Activated CD4-positive, alpha-beta T cell treated with anti-CD3 and anti-CD28 coated beads, Interleukin-2, amount 10 ng/mL, durations not matched to agents 24 days and 14 days (primary cell): ENCODE data around the gene SUDS3. TPM values are rescaled to one million over a fixed set of nuclear protein-coding genes. Genes with fewer than 3 reads are reported as not detected.
"Not testable (repeated sequence)": the region's sequence is repeated elsewhere in the genome, so short reads cannot be mapped to it uniquely, and the experiment has no call there.

Experiments
- DNase-seq: peaks from one replicate; pipeline ENCODE4 v3.0.0; 2022
- H3K27ac Mint-ChIP-seq: one replicate; pipeline ENCODE4 v1.8.0; 2022; ENCODE audit warnings: mild to moderate bottlenecking, mixed read lengths
- H3K27me3 Mint-ChIP-seq: one replicate; pipeline ENCODE4 v1.8.0; 2022; ENCODE audit warnings: mixed read lengths
- H3K36me3 Mint-ChIP-seq: one replicate; pipeline ENCODE4 v1.8.0; 2022; ENCODE audit warnings: low read depth, mild to moderate bottlenecking, mixed read lengths
- H3K4me1 Mint-ChIP-seq: one replicate; pipeline ENCODE4 v1.8.0; 2021; ENCODE audit warnings: mixed read lengths
- H3K4me3 Mint-ChIP-seq: one replicate; pipeline ENCODE4 v1.8.0; 2022; ENCODE audit warnings: mild to moderate bottlenecking, moderate library complexity, mixed read lengths
- H3K9me3 Mint-ChIP-seq: one replicate; pipeline ENCODE4 v1.8.0; 2021; ENCODE audit warnings: mixed read lengths
- intact Hi-C: fragments of 100-400 bp; cut with micrococcal nuclease; formaldehyde crosslinking; loops from one replicate; pipeline ENCODE4 v1.15.1; 2023
- total RNA-seq: library from RNA; stranded (reverse); gene quantifications from 2 replicates; pipeline ENCODE4 v1.2.3, GENCODE V29; 2022

Gene SUDS3
- total RNA-seq, 1 donor from 2014 or later, result 23.6 TPM

DNA sequence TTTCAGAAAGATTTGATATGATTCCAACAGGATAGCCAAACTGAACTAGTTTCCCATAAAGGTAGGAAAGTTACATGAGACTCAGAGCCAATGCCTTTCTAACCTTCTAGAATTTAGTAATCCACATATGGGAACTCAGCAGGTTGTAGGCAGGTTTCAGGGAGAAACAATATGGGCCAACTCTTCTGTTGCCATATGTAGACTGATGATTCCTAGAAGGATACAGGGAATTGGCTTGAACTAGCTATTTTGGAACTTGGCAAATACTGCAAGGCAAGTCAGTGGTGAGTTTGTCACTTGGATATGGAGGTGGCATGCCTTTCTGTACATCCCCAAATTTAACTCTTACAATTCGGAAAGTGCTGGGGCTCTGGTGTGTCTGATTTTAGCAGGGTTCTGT is 15.5 kb downstream of the SUDS3 start:
- no peak overlapping the region for H3K4me3 Mint-ChIP-seq
- H3K27ac Mint-ChIP-seq, result no peak overlapping the region
- intact Hi-C loops, result no loop called here
- H3K36me3 Mint-ChIP-seq, result peaks cover 43% of the 10 kb centered on the region
- no peaks in the 10 kb centered on the region for H3K4me1 Mint-ChIP-seq
- DNase-seq, result no peak
- H3K27me3 Mint-ChIP-seq, result no peaks in the 10 kb centered on the region
- H3K9me3 Mint-ChIP-seq, result no peaks in the 10 kb centered on the region

- Mint-ChIP-seq H3K27ac (no peak overlapping the region), H3K36me3 (peaks cover 44% of the 10 kb centered on the region), H3K4me1 (peaks cover 3% of the 10 kb centered on the region), H3K27me3 (no peaks in the 10 kb centered on the region), H3K9me3 (no peaks in the 10 kb centered on the region), H3K4me3 (no peak overlapping the region)
- intact Hi-C loops, result no loop called here
- no peak for DNase-seq
Observed at GRCh38 chr12:118397708-118398440, 21.5 kb downstream of the SUDS3 start.

DNA sequence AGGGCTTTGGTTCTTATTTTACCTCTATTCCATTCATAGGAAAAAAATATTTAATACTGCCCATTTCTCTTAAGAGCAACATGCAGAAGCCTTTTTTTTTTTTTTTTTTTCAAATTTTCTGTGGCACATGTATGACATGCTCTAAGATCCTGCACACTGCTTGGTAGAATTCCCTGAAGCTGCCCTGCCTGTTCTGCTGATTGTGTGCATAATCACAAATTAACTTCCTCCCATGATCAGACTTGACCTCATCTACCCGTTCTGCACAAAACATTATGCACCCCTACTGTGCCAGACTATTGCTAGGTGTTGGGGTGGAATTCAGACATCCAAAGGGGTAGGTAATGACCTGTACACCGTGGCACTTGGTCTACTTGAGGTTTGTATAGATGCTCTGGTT is 22.2 kb downstream of the SUDS3 start:
- H3K27me3 Mint-ChIP-seq, result no peaks in the 10 kb centered on the region
- no peaks in the 10 kb centered on the region for H3K9me3 Mint-ChIP-seq
- H3K4me1 Mint-ChIP-seq, result peaks cover 3% of the 10 kb centered on the region
- H3K4me3 Mint-ChIP-seq, result no peak overlapping the region
- H3K36me3 Mint-ChIP-seq, result peaks cover 46% of the 10 kb centered on the region
- DNase-seq, result no peak
- intact Hi-C loops, result no loop called here
- no peak overlapping the region for H3K27ac Mint-ChIP-seq

DNA sequence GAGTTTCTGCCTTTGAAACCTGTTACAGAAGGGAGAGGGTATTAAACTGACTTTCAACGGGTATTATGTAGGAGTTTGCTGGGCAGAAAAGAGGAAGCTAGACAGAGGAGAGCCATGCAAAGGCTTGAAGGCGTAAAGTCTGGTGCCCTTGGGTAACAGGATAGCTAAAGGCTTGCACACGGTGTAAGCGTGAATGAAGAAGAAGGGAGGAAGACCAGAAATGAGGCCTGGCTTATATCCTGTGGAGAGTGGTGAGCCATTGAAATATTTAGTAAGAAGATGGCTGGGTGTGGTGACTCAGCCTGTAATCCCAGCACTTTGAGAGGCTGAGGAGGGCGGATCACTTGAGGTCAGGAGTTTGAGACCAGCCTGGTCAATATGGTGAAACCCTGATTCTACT is 22.6 kb downstream of the SUDS3 start:
- Mint-ChIP-seq H3K4me1 (peaks cover 3% of the 10 kb centered on the region), H3K36me3 (peaks cover 46% of the 10 kb centered on the region), H3K4me3 (no peak overlapping the region), H3K27ac (no peak overlapping the region), H3K9me3 (no peaks in the 10 kb centered on the region), H3K27me3 (no peaks in the 10 kb centered on the region)
- DNase-seq, result no peak
- intact Hi-C loops, result no loop called here

DNA sequence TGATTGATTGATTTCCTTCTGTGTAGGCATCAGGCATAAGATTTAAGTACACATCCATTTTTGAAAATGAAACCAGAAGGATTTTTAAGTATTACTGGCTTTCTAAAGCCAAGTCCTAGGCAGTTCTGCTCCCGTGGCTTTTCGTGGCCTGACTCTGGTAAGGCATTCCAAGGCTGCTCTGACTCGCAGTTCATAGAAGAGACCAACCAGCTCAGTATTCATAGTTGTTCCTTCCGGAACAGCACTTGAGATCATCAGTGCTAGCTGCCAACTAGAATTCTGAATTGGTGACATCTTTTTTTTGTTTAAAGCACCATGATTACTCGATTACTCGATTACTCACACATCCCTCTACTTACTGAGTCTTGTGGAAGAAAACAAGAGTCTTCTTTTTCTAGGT is 25.9 kb downstream of the SUDS3 start:
- intact Hi-C loops, result loop anchor here (10.0 kb wide), 2 partner anchors 453 to 1013 kb away; no protein-coding TSS in a partner anchor
- Mint-ChIP-seq H3K9me3 (no peaks in the 10 kb centered on the region), H3K27ac (no peak overlapping the region), H3K36me3 (peaks cover 44% of the 10 kb centered on the region), H3K27me3 (no peaks in the 10 kb centered on the region), H3K4me3 (no peak overlapping the region), H3K4me1 (peaks cover 3% of the 10 kb centered on the region)
- no peak for DNase-seq

DNA sequence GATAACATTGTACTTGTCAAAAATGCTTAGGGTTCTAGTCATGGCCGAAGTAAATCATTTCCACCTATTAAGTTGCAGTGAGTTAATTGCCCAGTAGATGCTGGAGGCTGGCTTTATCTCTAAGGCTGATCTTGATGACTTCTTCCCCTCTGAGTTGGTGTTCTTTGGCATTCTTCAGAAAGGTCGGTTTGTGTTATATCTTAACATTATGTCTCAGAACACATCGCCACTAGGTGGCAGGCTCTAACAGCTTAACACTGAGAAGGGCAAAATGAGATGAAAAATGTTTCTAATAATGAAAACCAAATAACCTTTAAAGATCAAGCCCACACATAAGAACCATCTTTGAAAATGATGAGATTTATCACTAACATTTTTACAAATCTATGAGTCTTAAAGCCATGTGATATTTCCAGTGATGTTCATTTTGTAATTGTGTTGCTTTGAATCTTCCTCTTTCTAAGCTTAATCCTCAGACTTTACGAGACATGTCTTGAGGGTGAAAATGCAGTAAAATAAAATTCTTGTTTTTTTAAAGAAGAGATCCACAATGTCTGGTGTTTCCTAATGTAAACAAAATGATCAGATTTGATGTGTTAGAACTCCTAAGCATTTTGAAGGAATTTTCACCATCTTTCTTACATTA is 28.6 kb downstream of the SUDS3 start:
- peaks cover 41% of the 10 kb centered on the region for H3K36me3 Mint-ChIP-seq
- no peaks in the 10 kb centered on the region for H3K9me3 Mint-ChIP-seq
- no peak overlapping the region for H3K27ac Mint-ChIP-seq
- intact Hi-C loops, result loop anchor here (5.0 to 10.0 kb wide), 3 partner anchors 450 to 1010 kb away; no protein-coding TSS in a partner anchor
- H3K4me3 Mint-ChIP-seq, result no peak overlapping the region
- peak; percentile 86 for DNase-seq
- H3K27me3 Mint-ChIP-seq, result no peaks in the 10 kb centered on the region
- H3K4me1 Mint-ChIP-seq, result peaks cover 3% of the 10 kb centered on the region

DNA sequence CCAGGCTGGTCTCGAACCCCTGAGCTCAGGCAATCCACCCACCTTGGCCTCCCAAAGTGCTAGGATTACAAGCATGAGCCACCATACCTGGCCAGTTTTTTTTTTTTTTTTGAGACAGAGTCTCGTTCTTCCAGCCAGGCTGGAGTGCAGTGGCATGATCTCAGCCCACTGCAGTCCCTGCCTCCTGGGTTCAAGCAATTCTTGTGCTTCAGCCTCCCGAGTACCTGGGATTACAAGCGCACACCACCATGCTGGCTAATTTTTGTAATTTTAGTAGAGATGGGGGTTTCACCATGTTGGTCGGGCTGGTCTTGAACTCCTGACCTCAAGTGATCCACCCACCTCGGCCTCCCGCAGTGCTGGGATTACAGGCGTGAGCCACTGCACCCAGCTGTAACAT is 31.9 kb downstream of the SUDS3 start:
- not testable (repeated sequence) for H3K27ac Mint-ChIP-seq, H3K4me1 Mint-ChIP-seq, H3K27me3 Mint-ChIP-seq, H3K4me3 Mint-ChIP-seq, DNase-seq, H3K9me3 Mint-ChIP-seq
- intact Hi-C loops, result loop anchor here (5.0 to 10.0 kb wide), 3 partner anchors 447 to 1007 kb away; no protein-coding TSS in a partner anchor
- peaks cover 46% of the 10 kb centered on the region for H3K36me3 Mint-ChIP-seq

DNA sequence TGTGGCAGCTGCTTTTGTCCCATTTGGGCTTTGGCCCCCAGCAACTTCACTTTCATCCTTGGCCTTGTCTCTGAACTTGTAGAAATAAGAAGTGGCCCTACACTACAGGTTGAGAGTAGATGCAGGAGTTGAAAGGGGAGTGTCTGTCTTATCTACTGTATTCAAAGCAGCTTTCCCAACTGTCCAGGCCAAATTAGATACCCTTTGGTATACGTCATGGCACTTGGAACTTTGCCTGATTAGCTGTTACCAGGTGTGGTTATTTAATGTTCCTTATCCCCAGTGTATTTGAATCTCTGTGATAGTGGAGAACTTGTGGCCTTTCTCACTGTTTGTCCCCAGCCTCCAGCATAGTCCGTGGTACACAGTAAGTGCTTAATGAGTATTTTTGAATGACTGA is 33.5 kb downstream of the SUDS3 start:
- no peak overlapping the region for H3K27ac Mint-ChIP-seq
- H3K27me3 Mint-ChIP-seq, result no peaks in the 10 kb centered on the region
- H3K36me3 Mint-ChIP-seq, result peaks cover 59% of the 10 kb centered on the region
- intact Hi-C loops, result loop anchor here (5.0 to 10.0 kb wide), 3 partner anchors 445 to 1005 kb away; no protein-coding TSS in a partner anchor
- no peak for DNase-seq
- H3K4me3 Mint-ChIP-seq, result no peak overlapping the region
- peaks cover 6% of the 10 kb centered on the region for H3K9me3 Mint-ChIP-seq
- H3K4me1 Mint-ChIP-seq, result no peaks in the 10 kb centered on the region

GRCh38 chr12:118417942-118418341 is 41.6 kb downstream of the SUDS3 start:
- Mint-ChIP-seq H3K9me3 (no peaks in the 10 kb centered on the region), H3K4me1 (no peaks in the 10 kb centered on the region), H3K27ac (no peak overlapping the region), H3K36me3 (peaks cover 40% of the 10 kb centered on the region), H3K27me3 (no peaks in the 10 kb centered on the region), H3K4me3 (no peak overlapping the region)
- intact Hi-C loops, result no loop called here
- DNase-seq, result no peak

- peaks cover 35% of the 10 kb centered on the region for H3K36me3 Mint-ChIP-seq
- no peaks in the 10 kb centered on the region for H3K27me3 Mint-ChIP-seq
- DNase-seq, result no peak
- intact Hi-C loops, result no loop called here
- H3K4me1 Mint-ChIP-seq, result no peaks in the 10 kb centered on the region
- no peak overlapping the region for H3K4me3 Mint-ChIP-seq
- H3K9me3 Mint-ChIP-seq, result no peaks in the 10 kb centered on the region
- no peak overlapping the region for H3K27ac Mint-ChIP-seq
Observed at GRCh38 chr12:118418385-118419057, 42.2 kb downstream of the SUDS3 start.

GRCh38 chr12:118420673-118421072 is 44.3 kb downstream of the SUDS3 start:
- no peak for DNase-seq
- Mint-ChIP-seq H3K36me3 (peaks cover 16% of the 10 kb centered on the region), H3K4me1 (no peaks in the 10 kb centered on the region), H3K27me3 (no peaks in the 10 kb centered on the region), H3K9me3 (no peaks in the 10 kb centered on the region), H3K27ac (no peak overlapping the region), H3K4me3 (no peak overlapping the region)
- intact Hi-C loops, result no loop called here

DNA sequence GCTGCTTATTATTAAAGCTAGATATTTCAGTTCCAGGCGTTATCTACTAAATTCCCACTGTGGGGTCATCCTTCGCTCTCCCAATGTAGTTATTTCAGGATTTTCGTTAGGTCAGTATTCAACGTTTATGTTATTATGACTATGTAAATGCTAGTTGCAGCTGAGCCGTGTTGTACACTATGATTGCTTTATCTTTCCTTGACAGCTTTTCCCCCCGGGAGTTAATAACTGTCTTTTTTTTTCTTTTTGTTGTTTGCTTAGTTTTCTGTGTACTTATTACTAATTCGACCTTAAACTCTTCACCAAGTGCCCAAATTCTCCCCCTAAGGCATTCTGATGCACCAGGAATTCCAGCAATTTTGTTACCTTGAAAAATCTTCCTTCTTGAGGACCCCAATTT is 48.5 kb downstream of the SUDS3 start:
- Mint-ChIP-seq H3K36me3 (no peaks in the 10 kb centered on the region), H3K27ac (no peak overlapping the region), H3K9me3 (no peaks in the 10 kb centered on the region), H3K27me3 (no peaks in the 10 kb centered on the region), H3K4me1 (no peaks in the 10 kb centered on the region), H3K4me3 (no peak overlapping the region)
- no peak for DNase-seq
- intact Hi-C loops, result no loop called here

- Mint-ChIP-seq H3K27ac (no peak overlapping the region), H3K4me1 (no peaks in the 10 kb centered on the region), H3K4me3 (no peak overlapping the region), H3K9me3 (no peaks in the 10 kb centered on the region), H3K27me3 (no peaks in the 10 kb centered on the region), H3K36me3 (no peaks in the 10 kb centered on the region)
- intact Hi-C loops, result no loop called here
- no peak for DNase-seq
Observed at GRCh38 chr12:118425364-118425763, 49.0 kb downstream of the SUDS3 start.

DNA sequence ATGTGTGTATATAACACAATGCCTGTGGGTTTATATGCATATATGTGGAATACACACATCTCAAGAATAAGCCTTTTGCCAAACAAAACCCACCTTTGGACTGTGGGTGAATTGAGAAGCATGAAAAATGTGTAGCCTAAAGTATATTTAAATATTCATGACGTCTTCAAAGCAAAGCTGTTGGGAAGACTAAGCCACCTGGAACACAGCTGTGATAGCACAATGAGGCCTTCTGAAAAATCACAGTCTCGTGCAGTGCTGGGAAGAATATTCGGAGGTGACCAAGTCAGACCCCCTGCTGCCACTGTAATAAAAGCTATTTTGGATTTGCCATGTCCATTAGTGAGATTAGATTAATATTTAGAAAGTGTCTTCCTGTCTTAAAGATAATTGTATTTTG is 51.5 kb downstream of the SUDS3 start:
- DNase-seq, result no peak
- intact Hi-C loops, result no loop called here
- Mint-ChIP-seq H3K4me3 (no peak overlapping the region), H3K27me3 (no peaks in the 10 kb centered on the region), H3K27ac (no peak overlapping the region), H3K36me3 (no peaks in the 10 kb centered on the region), H3K4me1 (no peaks in the 10 kb centered on the region), H3K9me3 (no peaks in the 10 kb centered on the region)
